Measurements from ENCODE around the gene UPK3BL1.
"Not testable (repeated sequence)": the region's sequence is repeated elsewhere in the genome, so short reads cannot be mapped to it uniquely, and the experiment has no call there.

- TF ChIP-seq EZH2 (IDR thresholded peaks at IDR 0.05; ENCODE audit: low read length, missing control alignments); CTCF (conservative IDR thresholded peaks at IDR 0.05 in 1 of 2, IDR thresholded peaks at IDR 0.05 in 1 of 2; ENCODE audit: low read depth in 1 of 2, low read length in 2 of 2): not testable (repeated sequence)
Observed at GRCh38 chr7:102614346-102614697, 28.3 kb downstream of the UPK3BL1 start.

All from fibroblast of lung (primary cell).